Renal cortical epithelial cell (primary cell): Measurements from ENCODE around the gene HNRNPR. TPM values are rescaled to one million over a fixed set of nuclear protein-coding genes. Genes with fewer than 3 reads are reported as not detected.
"Not testable (repeated sequence)": the region's sequence is repeated elsewhere in the genome, so short reads cannot be mapped to it uniquely, and the experiment has no call there.

Experiments
- DNase-seq: peaks from one replicate; pipeline ENCODE4 v3.0.0-alpha.2; 2011; ENCODE audit warnings: low read depth
- total RNA-seq: library from RNA; depleted of rRNA; stranded (reverse); fragments of >200 nt; gene quantifications from 2 replicates; pipeline ENCODE4 v1.2.3, GENCODE V29; 2014

The HNRNPR gene
- total RNA-seq, result 65.8 and 131 TPM in 2 replicates

- DNase-seq, result peak; percentile 98
Observed at GRCh38 chr1:23344111-23344986, at the start of gene HNRNPR. HNRNPR (minus strand) TSS chr1:23344284; CDS start chr1:23341008, 3,276 bp downstream.

- DNase-seq, result peak; percentile 71
Observed at GRCh38 chr1:23393706-23394105, 49.6 kb upstream of the HNRNPR start.

- no peak for DNase-seq
Observed at GRCh38 chr1:23392125-23392855, 48.2 kb upstream of the HNRNPR start.

GRCh38 chr1:23389837-23390321 is 45.8 kb upstream of the HNRNPR start:
- no peak for DNase-seq

GRCh38 chr1:23387494-23387893 is 43.4 kb upstream of the HNRNPR start:
- DNase-seq, result no peak

- DNase-seq, result peak; percentile 63
Observed at GRCh38 chr1:23385119-23385621, 41.1 kb upstream of the HNRNPR start.

GRCh38 chr1:23384312-23385058 is 40.4 kb upstream of the HNRNPR start:
- peak; percentile 58 for DNase-seq

GRCh38 chr1:23383577-23384311 is 39.7 kb upstream of the HNRNPR start:
- DNase-seq, result no peak

- DNase-seq, result no peak
Observed at GRCh38 chr1:23381233-23381885, 37.3 kb upstream of the HNRNPR start.

- DNase-seq, result no peak
Observed at GRCh38 chr1:23380719-23381118, 36.6 kb upstream of the HNRNPR start.

GRCh38 chr1:23380236-23380635 is 36.2 kb upstream of the HNRNPR start:
- DNase-seq, result not testable (repeated sequence)

- DNase-seq, result peak; percentile 91
Observed at GRCh38 chr1:23376890-23377811, 33.1 kb upstream of the HNRNPR start.

- DNase-seq, result not testable (repeated sequence)
Observed at GRCh38 chr1:23374079-23374735, 30.1 kb upstream of the HNRNPR start.

- DNase-seq, result peak; percentile 56
Observed at GRCh38 chr1:23371987-23372880, 28.1 kb upstream of the HNRNPR start.

- DNase-seq, result peak; percentile 56
Observed at GRCh38 chr1:23370709-23371584, 26.9 kb upstream of the HNRNPR start.

GRCh38 chr1:23370330-23370708 is 26.2 kb upstream of the HNRNPR start:
- DNase-seq, result no peak
